Neural progenitor cell (in vitro differentiated cells): Measurements from ENCODE around the gene PIK3C2B. TPM values are rescaled to one million over a fixed set of nuclear protein-coding genes. Genes with fewer than 3 reads are reported as not detected.
"Not testable (repeated sequence)": the region's sequence is repeated elsewhere in the genome, so short reads cannot be mapped to it uniquely, and the experiment has no call there.

Experiments
- DNase-seq: peaks from one replicate; pipeline ENCODE4 v3.0.0-alpha.2; 2016; ENCODE audit warnings: low spot score
- H2AFZ ChIP-seq: fragments of 200-600 bp; sonication (generic); replicated peaks from 2 replicates; pipeline ENCODE4 v1.6.1; 2016; ENCODE audit warnings: antibody characterized with exemption
- H3F3A ChIP-seq: fragments of 200-600 bp; sonication (generic); 2 replicates; pipeline ENCODE4 v1.6.1; 2016; ENCODE audit warnings: antibody characterized with exemption, low read depth
- H3K27ac ChIP-seq: fragments of 200-600 bp; sonication (generic); 2 replicates; pipeline ENCODE4 v1.5.1; 2016; ENCODE audit warnings: mild to moderate bottlenecking
- H3K27me3 ChIP-seq: fragments of 200-600 bp; sonication (generic); 2 replicates; pipeline ENCODE4 v1.6.1; 2016; ENCODE audit warnings: mild to moderate bottlenecking, moderate library complexity
- H3K36me3 ChIP-seq: fragments of 200-600 bp; sonication (generic); 2 replicates; pipeline ENCODE4 v1.5.1; 2016
- H3K4me1 ChIP-seq: fragments of 200-600 bp; sonication (generic); 2 replicates; pipeline ENCODE4 v1.6.1; 2016; ENCODE audit warnings: mixed run types
- H3K4me2 ChIP-seq: fragments of 200-600 bp; sonication (generic); 2 replicates; pipeline ENCODE4 v1.6.1; 2016
- H3K4me3 ChIP-seq: fragments of 200-600 bp; sonication (generic); 2 replicates; pipeline ENCODE4 v1.5.1; 2016
- H3K79me2 ChIP-seq: fragments of 200-600 bp; sonication (generic); 2 replicates; pipeline ENCODE4 v1.6.1; 2016; ENCODE audit warnings: low read depth
- H3K9ac ChIP-seq: fragments of 200-600 bp; sonication (generic); 2 replicates; pipeline ENCODE4 v1.6.1; 2016
- H3K9me3 ChIP-seq: fragments of 200-600 bp; sonication (generic); 2 replicates; pipeline ENCODE4 v1.5.1; 2016; ENCODE audit warnings: low read depth
- H4K20me1 ChIP-seq: fragments of 200-600 bp; sonication (generic); 2 replicates; pipeline ENCODE4 v1.6.1; 2016; ENCODE audit warnings: low read depth
- H3K27ac Mint-ChIP-seq: 3 replicates; pipeline ENCODE4 v1.8.0; 2021; ENCODE audit warnings: mixed read lengths
- H3K27me3 Mint-ChIP-seq: 2 replicates; pipeline ENCODE4 v1.8.0; 2022; ENCODE audit warnings: low read depth, mild to moderate bottlenecking, inconsistent platforms, moderate library complexity, mixed read lengths; ENCODE audit not compliant: insufficient read depth
- H3K36me3 Mint-ChIP-seq: 3 replicates; pipeline ENCODE4 v1.8.0; 2021; ENCODE audit warnings: mixed read lengths
- H3K4me1 Mint-ChIP-seq: 3 replicates; pipeline ENCODE4 v1.8.0; 2021; ENCODE audit warnings: mixed read lengths
- H3K4me3 Mint-ChIP-seq: 3 replicates; pipeline ENCODE4 v1.8.0; 2021; ENCODE audit warnings: mild to moderate bottlenecking, moderate library complexity, mixed read lengths
- H3K9me3 Mint-ChIP-seq: 3 replicates; pipeline ENCODE4 v1.8.0; 2020; ENCODE audit warnings: mixed read lengths
- CTCF ChIP-seq: fragments of 200-600 bp; sonication (generic); IDR thresholded peaks from 2 replicates; pipeline ENCODE4 v1.5.1; 2017; ENCODE audit warnings: antibody characterized with exemption, mild to moderate bottlenecking
- EZH2 ChIP-seq: fragments of 200-600 bp; sonication (generic); IDR thresholded peaks from 2 replicates; pipeline ENCODE4 v1.6.1; 2017; ENCODE audit warnings: antibody characterized with exemption, mild to moderate bottlenecking, moderate library complexity
- EZH2phosphoT487 ChIP-seq: fragments of 200-600 bp; sonication (generic); IDR thresholded peaks from 2 replicates; pipeline ENCODE4 v1.6.1; 2017; ENCODE audit warnings: antibody characterized with exemption
- total RNA-seq: library from RNA; depleted of rRNA; stranded (reverse); fragments of >200 nt; gene quantifications from 2 replicates; pipeline ENCODE4 v1.2.3, GENCODE V29; 2015; ENCODE audit warnings: low replicate concordance

PIK3C2B gene
- total RNA-seq, 1 donor from 2014 or later, result 20.7 TPM

GRCh38 chr1:204491655-204492054, 3.0 kb downstream of the PIK3C2B start:
- H3K27ac ChIP-seq, result no peak overlapping the region

GRCh38 chr1:204487256-204487615, 7.4 kb downstream of the PIK3C2B start:
- Mint-ChIP-seq H3K27ac (no peak overlapping the region), H3K4me3 (no peak overlapping the region), H3K4me1 (peaks cover 40% of the 10 kb centered on the region), H3K9me3 (no peaks in the 10 kb centered on the region), H3K27me3 (no peaks in the 10 kb centered on the region), H3K36me3 (peaks cover 20% of the 10 kb centered on the region)
- Histone ChIP-seq H3K79me2 (peaks cover 88% of the 10 kb centered on the region), H2AFZ (no peak overlapping the region), H3K27me3 (no peaks in the 10 kb centered on the region), H4K20me1 (peaks cover 77% of the 10 kb centered on the region), H3K9me3 (no peaks in the 10 kb centered on the region), H3K36me3 (no peaks in the 10 kb centered on the region), H3K9ac (no peak overlapping the region), H3K4me3 (no peak overlapping the region), H3F3A (peaks cover 14% of the 10 kb centered on the region), H3K4me2 (no peak overlapping the region), H3K27ac (no peak overlapping the region), H3K4me1 (peaks cover 28% of the 10 kb centered on the region)
- no peak for TF ChIP-seq EZH2phosphoT487
- no peak for TF ChIP-seq CTCF
- TF ChIP-seq EZH2, result no peak
- no peak for DNase-seq

More at GRCh38 chr1:204491655-204492054, 3.0 kb downstream of the PIK3C2B start:
- Histone ChIP-seq H2AFZ (no peak overlapping the region), H3F3A (peaks cover 37% of the 10 kb centered on the region), H3K4me1 (peaks cover 26% of the 10 kb centered on the region), H3K36me3 (no peaks in the 10 kb centered on the region), H3K79me2 (peaks cover 75% of the 10 kb centered on the region), H3K27me3 (peaks cover 9% of the 10 kb centered on the region), H3K4me3 (no peak overlapping the region), H3K9me3 (no peaks in the 10 kb centered on the region), H4K20me1 (peaks cover 59% of the 10 kb centered on the region), H3K4me2 (peak overlapping the region; percentile 98), H3K9ac (no peak overlapping the region)
- TF ChIP-seq CTCF (no peak), EZH2 (no peak), EZH2phosphoT487 (no peak)
- no peaks in the 10 kb centered on the region for H3K9me3 Mint-ChIP-seq
- H3K27me3 Mint-ChIP-seq, result peaks cover 4% of the 10 kb centered on the region
- peaks cover 34% of the 10 kb centered on the region for H3K4me1 Mint-ChIP-seq
- H3K36me3 Mint-ChIP-seq, result peaks cover 18% of the 10 kb centered on the region
- no peak overlapping the region for H3K27ac Mint-ChIP-seq
- no peak for DNase-seq
- H3K4me3 Mint-ChIP-seq, result peak overlapping the region; percentile 98

- H3K27me3 Mint-ChIP-seq, result not testable (repeated sequence)
- peaks cover 24% of the 10 kb centered on the region for H3K4me1 ChIP-seq
Observed at GRCh38 chr1:204486513-204487255, 7.9 kb downstream of the PIK3C2B start.

GRCh38 chr1:204483791-204484190, 10.8 kb downstream of the PIK3C2B start:
- no peaks in the 10 kb centered on the region for H3K9me3 ChIP-seq
- H2AFZ ChIP-seq, result no peak overlapping the region
- Mint-ChIP-seq H3K27ac (no peak overlapping the region), H3K4me1 (peaks cover 64% of the 10 kb centered on the region), H3K4me3 (no peak overlapping the region), H3K27me3 (peaks cover 4% of the 10 kb centered on the region), H3K9me3 (no peaks in the 10 kb centered on the region), H3K36me3 (peaks cover 20% of the 10 kb centered on the region)
- H3K27ac ChIP-seq, result no peak overlapping the region
- peaks cover 75% of the 10 kb centered on the region for H3K79me2 ChIP-seq
- H3K4me3 ChIP-seq, result no peak overlapping the region
- H3K4me2 ChIP-seq, result no peak overlapping the region
- H3K36me3 ChIP-seq, result no peaks in the 10 kb centered on the region
- H3K9ac ChIP-seq, result no peak overlapping the region
- DNase-seq, result no peak
- H3K27me3 ChIP-seq, result no peaks in the 10 kb centered on the region
- TF ChIP-seq CTCF (no peak), EZH2phosphoT487 (no peak), EZH2 (no peak)
- H3K4me1 ChIP-seq, result peaks cover 34% of the 10 kb centered on the region
- peaks cover 72% of the 10 kb centered on the region for H4K20me1 ChIP-seq
- H3F3A ChIP-seq, result peaks cover 16% of the 10 kb centered on the region

More at GRCh38 chr1:204486513-204487255, 7.9 kb downstream of the PIK3C2B start:
- not testable (repeated sequence) for H3K27ac ChIP-seq, H3K9me3 ChIP-seq, DNase-seq, H3K27ac Mint-ChIP-seq, H3K36me3 ChIP-seq, H3K9ac ChIP-seq, H3K27me3 ChIP-seq, H3K4me2 ChIP-seq, H3K9me3 Mint-ChIP-seq, H3K4me3 ChIP-seq, H3K4me3 Mint-ChIP-seq, H2AFZ ChIP-seq
- peaks cover 40% of the 10 kb centered on the region for H3K4me1 Mint-ChIP-seq
- peaks cover 20% of the 10 kb centered on the region for H3F3A ChIP-seq
- peaks cover 77% of the 10 kb centered on the region for H4K20me1 ChIP-seq
- peaks cover 20% of the 10 kb centered on the region for H3K36me3 Mint-ChIP-seq
- peaks cover 83% of the 10 kb centered on the region for H3K79me2 ChIP-seq
